PFSK-1 (cell line): ENCODE results near the gene CDK10.

ENCODE experiments used
- FOXP2 ChIP-seq: optimal IDR thresholded peaks from 2 replicates; pipeline ENCODE3; 2011; ENCODE audit warnings: borderline replicate concordance, control low read depth, inconsistent platforms; ENCODE audit not compliant: insufficient read depth; ENCODE audit errors: extremely low read length, extremely low read depth
- POLR2AphosphoS5 ChIP-seq: IDR thresholded peaks from 2 replicates; pipeline ENCODE4 v1.6.1; 2012; ENCODE audit warnings: low read depth, mild to moderate bottlenecking, control low read depth, low read length, moderate library complexity
- SIN3A ChIP-seq: IDR thresholded peaks from 2 replicates; pipeline ENCODE4 v1.6.1; 2012; ENCODE audit warnings: mild to moderate bottlenecking, low read length, moderate library complexity, borderline replicate concordance; ENCODE audit not compliant: insufficient read depth
- TAF1 ChIP-seq: IDR thresholded peaks from 2 replicates; pipeline ENCODE4 v1.6.1; 2012; ENCODE audit warnings: low read length, control low read depth, borderline replicate concordance; ENCODE audit not compliant: insufficient read depth
- TF ChIP-seq, protein P1 (sequence below), 2 experiments: IDR thresholded peaks; 2 replicates each; pipeline versions ENCODE4 v1.6.1 to v1.8.0; 2011 to 2012; ENCODE audit warnings: low read depth in 2 of 2, low read length in 2 of 2, control low read depth in 1 of 2, inconsistent platforms in 1 of 2, mild to moderate bottlenecking in 1 of 2, moderate library complexity in 1 of 2; ENCODE audit not compliant: insufficient read depth in 1 of 2

Gene CDK10

DNA sequence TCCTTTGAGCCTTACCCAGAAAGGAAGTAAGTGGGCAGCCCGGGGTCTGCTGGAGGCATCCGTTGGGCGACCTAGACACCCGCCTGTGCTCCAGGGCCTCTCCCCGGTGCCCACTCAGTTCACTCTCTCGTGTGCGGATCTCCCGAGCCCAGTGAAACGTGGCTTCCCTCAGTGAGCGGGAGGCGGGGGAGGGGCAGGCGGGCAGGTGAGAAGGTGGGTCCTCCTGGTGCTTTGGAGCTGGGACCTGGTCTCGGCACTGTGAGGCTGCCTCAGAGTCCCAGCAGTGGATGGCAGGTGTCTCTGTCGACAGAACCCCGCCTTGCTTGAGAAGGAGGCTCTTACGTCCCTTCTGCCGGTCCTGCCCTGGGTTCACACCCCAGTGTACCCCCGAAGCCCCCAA lies 42.8 kb downstream of the CDK10 start:
- no peak for TF ChIP-seq POLR2AphosphoS5
- TF ChIP-seq, protein P1, sequence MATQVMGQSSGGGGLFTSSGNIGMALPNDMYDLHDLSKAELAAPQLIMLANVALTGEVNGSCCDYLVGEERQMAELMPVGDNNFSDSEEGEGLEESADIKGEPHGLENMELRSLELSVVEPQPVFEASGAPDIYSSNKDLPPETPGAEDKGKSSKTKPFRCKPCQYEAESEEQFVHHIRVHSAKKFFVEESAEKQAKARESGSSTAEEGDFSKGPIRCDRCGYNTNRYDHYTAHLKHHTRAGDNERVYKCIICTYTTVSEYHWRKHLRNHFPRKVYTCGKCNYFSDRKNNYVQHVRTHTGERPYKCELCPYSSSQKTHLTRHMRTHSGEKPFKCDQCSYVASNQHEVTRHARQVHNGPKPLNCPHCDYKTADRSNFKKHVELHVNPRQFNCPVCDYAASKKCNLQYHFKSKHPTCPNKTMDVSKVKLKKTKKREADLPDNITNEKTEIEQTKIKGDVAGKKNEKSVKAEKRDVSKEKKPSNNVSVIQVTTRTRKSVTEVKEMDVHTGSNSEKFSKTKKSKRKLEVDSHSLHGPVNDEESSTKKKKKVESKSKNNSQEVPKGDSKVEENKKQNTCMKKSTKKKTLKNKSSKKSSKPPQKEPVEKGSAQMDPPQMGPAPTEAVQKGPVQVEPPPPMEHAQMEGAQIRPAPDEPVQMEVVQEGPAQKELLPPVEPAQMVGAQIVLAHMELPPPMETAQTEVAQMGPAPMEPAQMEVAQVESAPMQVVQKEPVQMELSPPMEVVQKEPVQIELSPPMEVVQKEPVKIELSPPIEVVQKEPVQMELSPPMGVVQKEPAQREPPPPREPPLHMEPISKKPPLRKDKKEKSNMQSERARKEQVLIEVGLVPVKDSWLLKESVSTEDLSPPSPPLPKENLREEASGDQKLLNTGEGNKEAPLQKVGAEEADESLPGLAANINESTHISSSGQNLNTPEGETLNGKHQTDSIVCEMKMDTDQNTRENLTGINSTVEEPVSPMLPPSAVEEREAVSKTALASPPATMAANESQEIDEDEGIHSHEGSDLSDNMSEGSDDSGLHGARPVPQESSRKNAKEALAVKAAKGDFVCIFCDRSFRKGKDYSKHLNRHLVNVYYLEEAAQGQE (IDR thresholded peaks at IDR 0.05; ENCODE audit: insufficient read depth in 1 of 2, low read depth in 2 of 2, low read length in 2 of 2): no peak
- TF ChIP-seq TAF1: no peak
- no peak for TF ChIP-seq FOXP2
- TF ChIP-seq SIN3A: no peak

DNA sequence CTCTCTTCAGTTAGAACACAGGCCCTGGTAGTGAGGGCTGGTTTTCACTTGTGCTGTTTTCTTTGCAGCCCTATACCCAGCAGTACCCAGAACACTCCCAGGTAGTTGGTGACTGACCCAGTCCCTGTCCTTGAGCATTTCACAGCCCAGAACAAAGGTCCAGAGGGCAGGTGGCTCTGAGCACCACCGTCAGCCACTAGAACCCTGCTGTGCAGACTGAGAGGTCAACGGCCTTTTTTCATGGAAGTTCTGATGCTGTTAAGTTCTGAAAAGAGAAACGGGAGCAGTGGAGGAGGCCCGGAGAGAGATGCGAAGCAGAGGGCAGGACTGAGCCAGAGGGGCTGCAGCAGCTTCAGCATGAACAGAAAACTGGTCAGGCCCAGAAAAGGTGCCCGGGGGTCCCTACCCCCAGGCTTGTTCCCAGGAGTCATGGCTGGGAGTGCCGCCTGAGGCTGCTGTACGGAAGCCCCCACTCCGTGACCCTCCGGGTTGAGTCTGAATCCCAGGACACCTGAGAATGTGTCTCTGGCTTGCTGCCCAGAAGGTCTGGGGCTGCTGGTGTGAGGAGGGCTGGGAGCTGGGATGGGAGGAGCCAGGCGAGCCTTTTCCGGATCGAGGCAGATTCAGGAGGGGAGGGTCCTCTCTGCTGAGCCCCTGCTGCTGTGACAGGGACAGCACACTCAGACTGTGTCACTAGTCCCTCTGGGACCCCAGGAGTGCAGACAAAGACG lies 43.5 kb downstream of the CDK10 start:
- TF ChIP-seq TAF1 (no peak), FOXP2 (no peak), SIN3A (no peak), POLR2AphosphoS5 (no peak)
- TF ChIP-seq, protein P1 (IDR thresholded peaks at IDR 0.05; ENCODE audit: insufficient read depth in 1 of 2, low read depth in 2 of 2, low read length in 2 of 2): no peak

- no peak for TF ChIP-seq TAF1
- TF ChIP-seq SIN3A: no peak
- TF ChIP-seq FOXP2: no peak
- TF ChIP-seq POLR2AphosphoS5: no peak; the same call in 1 of the 2 replicates
- TF ChIP-seq, protein P1 (IDR thresholded peaks at IDR 0.05; ENCODE audit: insufficient read depth in 1 of 2, low read depth in 2 of 2, low read length in 2 of 2): no peak
Observed at GRCh38 chr16:89730610-89731234, 44.2 kb downstream of the CDK10 start.

DNA sequence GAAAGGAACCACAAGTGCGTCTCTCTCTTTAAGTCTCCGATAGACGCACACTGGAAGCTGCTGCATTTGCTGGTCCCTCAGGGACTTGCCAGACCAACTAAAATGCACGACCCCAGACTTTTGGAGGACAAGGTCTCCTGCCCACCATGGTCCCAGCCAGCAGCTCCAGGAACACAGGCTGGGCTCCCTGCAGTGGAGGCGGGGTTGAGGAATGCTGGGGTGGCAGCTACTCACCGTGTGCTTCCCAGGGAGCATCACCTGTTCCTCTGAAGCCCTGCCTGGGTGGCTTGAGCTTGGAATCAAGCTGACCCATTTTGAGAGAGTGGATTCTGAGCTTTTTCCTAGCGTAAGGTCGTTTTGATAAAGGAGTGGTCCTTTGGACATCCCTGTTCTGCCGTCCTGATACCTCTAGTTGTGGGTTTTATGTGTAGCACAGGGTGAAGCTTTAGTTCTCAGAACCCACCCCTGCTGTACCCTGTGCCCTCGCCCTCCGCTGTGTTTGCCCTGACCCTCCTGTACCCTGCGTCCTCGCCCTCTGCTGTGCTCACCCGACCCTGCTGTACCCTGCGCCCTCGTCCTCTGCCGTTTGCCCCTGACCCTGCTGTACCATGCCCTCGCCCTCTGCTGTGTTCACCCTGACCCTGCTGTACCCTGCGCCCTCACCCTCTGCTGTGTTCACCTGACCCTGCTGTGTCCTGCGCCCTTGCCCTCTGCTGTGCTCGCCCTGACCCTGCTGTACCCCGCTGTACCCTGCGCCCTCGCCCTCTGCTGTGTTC lies 45.8 kb downstream of the CDK10 start:
- no peak for TF ChIP-seq SIN3A
- TF ChIP-seq POLR2AphosphoS5: no peak
- TF ChIP-seq, protein P1 (IDR thresholded peaks at IDR 0.05; ENCODE audit: insufficient read depth in 1 of 2, low read depth in 2 of 2, low read length in 2 of 2): no peak
- TF ChIP-seq TAF1: no peak
- no peak for TF ChIP-seq FOXP2
